Right forelimb (tissue), 1 donor: ENCODE measurements around the gene RAB3A.
"Not testable (repeated sequence)": the region's sequence is repeated elsewhere in the genome, so short reads cannot be mapped to it uniquely, and the experiment has no call there.

ENCODE experiments used
- DNase-seq: peaks from one replicate; pipeline ENCODE4 v3.0.0-alpha.2; 2018

The RAB3A gene

GRCh38 chr19:18167011-18167410 is 36.8 kb downstream of the RAB3A start:
- no peak for DNase-seq

GRCh38 chr19:18165794-18166544 is 37.9 kb downstream of the RAB3A start:
- no peak for DNase-seq

- DNase-seq: no peak
Measured at GRCh38 chr19:18164072-18164471, 39.8 kb downstream of the RAB3A start.

- no peak for DNase-seq
Measured at GRCh38 chr19:18161636-18162002, 42.2 kb downstream of the RAB3A start.

- DNase-seq: peak; percentile 83
Measured at GRCh38 chr19:18160971-18161635, 42.7 kb downstream of the RAB3A start.

GRCh38 chr19:18160493-18160970 is 43.3 kb downstream of the RAB3A start:
- DNase-seq: no peak

- DNase-seq: no peak
Measured at GRCh38 chr19:18159810-18160209, 44.0 kb downstream of the RAB3A start.

- not testable (repeated sequence) for DNase-seq
Measured at GRCh38 chr19:18159059-18159616, 44.7 kb downstream of the RAB3A start.

GRCh38 chr19:18158467-18158866 is 45.4 kb downstream of the RAB3A start:
- no peak for DNase-seq

- DNase-seq: peak; percentile 77
Measured at GRCh38 chr19:18157465-18158063, 46.3 kb downstream of the RAB3A start.

- peak; percentile 87 for DNase-seq
Measured at GRCh38 chr19:18156841-18157464, 46.9 kb downstream of the RAB3A start.

- DNase-seq: no peak
Measured at GRCh38 chr19:18156268-18156667, 47.6 kb downstream of the RAB3A start.

GRCh38 chr19:18155095-18156087 is 48.5 kb downstream of the RAB3A start:
- DNase-seq: no peak

GRCh38 chr19:18153556-18154134 is 50.2 kb downstream of the RAB3A start:
- DNase-seq: no peak

- peak; percentile 99 for DNase-seq
Measured at GRCh38 chr19:18152817-18153555, 50.9 kb downstream of the RAB3A start, which contains the start of gene PIK3R2. Gene PIK3R2, plus strand, starts transcription at chr19:18153163. Its CDS starts 2,717 bp downstream, at chr19:18155880.

GRCh38 chr19:18152442-18152816 is 51.4 kb downstream of the RAB3A start:
- peak; percentile 93 for DNase-seq

GRCh38 chr19:18150776-18151624 is 52.8 kb downstream of the RAB3A start:
- DNase-seq: no peak

- DNase-seq: no peak
Measured at GRCh38 chr19:18149596-18149975, 54.3 kb downstream of the RAB3A start.

GRCh38 chr19:18147396-18147795 is 56.4 kb downstream of the RAB3A start:
- no peak for DNase-seq
